MM.1S (cell line): ENCODE data around the gene IFI35.

Source experiments
- EZH2phosphoT487 ChIP-seq: fragments of 300-600 bp; sonication (generic); IDR thresholded peaks from 2 replicates; pipeline ENCODE4 v1.6.1; 2018; ENCODE audit warnings: antibody characterized with exemption, low read length
- TF ChIP-seq, protein P1 (sequence below): fragments of 300-600 bp; sonication (generic); IDR thresholded peaks from 2 replicates; pipeline ENCODE4 v1.5.1; 2016; ENCODE audit warnings: antibody characterized with exemption, low read length, mixed read lengths

DNA sequence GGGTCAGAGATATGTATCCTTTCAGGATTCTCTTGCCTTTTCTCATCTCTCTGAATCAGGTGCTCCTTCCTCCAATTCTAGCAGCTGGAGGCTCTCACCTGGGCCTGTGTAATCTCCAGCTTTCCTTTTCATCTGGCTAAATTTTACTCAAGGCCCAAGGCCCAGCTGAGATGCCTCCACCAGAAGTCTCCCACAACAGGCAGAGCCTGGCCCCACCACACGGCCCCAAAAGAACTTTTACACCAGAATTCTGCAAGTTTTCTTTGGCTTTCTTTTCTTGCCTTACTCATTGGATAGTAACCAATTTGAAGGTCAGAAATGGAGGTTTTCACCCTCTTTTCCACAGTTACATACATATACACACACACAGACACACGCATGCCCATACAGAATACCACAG lies 33.1 kb downstream of the IFI35 start:
- TF ChIP-seq EZH2phosphoT487 = no peak
- TF ChIP-seq, protein P1, sequence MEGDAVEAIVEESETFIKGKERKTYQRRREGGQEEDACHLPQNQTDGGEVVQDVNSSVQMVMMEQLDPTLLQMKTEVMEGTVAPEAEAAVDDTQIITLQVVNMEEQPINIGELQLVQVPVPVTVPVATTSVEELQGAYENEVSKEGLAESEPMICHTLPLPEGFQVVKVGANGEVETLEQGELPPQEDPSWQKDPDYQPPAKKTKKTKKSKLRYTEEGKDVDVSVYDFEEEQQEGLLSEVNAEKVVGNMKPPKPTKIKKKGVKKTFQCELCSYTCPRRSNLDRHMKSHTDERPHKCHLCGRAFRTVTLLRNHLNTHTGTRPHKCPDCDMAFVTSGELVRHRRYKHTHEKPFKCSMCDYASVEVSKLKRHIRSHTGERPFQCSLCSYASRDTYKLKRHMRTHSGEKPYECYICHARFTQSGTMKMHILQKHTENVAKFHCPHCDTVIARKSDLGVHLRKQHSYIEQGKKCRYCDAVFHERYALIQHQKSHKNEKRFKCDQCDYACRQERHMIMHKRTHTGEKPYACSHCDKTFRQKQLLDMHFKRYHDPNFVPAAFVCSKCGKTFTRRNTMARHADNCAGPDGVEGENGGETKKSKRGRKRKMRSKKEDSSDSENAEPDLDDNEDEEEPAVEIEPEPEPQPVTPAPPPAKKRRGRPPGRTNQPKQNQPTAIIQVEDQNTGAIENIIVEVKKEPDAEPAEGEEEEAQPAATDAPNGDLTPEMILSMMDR = no peak
